HepG2 (cell line): ENCODE data around the gene CSNK1G1. TPM values are rescaled to one million over a fixed set of nuclear protein-coding genes. Genes with fewer than 3 reads are reported as not detected.

Source experiments
- BCL6 ChIP-seq: IDR thresholded peaks from 2 replicates; pipeline ENCODE4 v1.6.1; 2016; ENCODE audit warnings: missing genetic modification reagents, missing compliant biosample characterization
- CEBPG ChIP-seq: IDR thresholded peaks from 2 replicates; pipeline ENCODE4 v1.6.1; 2016
- GLI4 ChIP-seq: sonication (generic); formaldehyde crosslinking; IDR thresholded peaks from 2 replicates; pipeline ENCODE4 v1.5.1; 2020; ENCODE audit warnings: missing genetic modification reagents, mild to moderate bottlenecking, moderate library complexity, borderline replicate concordance
- HNRNPK ChIP-seq: fragments of 200-400 bp; formaldehyde crosslinking; IDR thresholded peaks from 2 replicates; pipeline ENCODE4 v1.6.1; 2018; ENCODE audit warnings: low read length, low read depth, moderate library complexity, mild to moderate bottlenecking; ENCODE audit not compliant: poor library complexity, severe bottlenecking
- HNRNPL ChIP-seq: fragments of 200-400 bp; formaldehyde crosslinking; IDR thresholded peaks from 2 replicates; pipeline ENCODE4 v1.6.1; 2017; ENCODE audit warnings: mild to moderate bottlenecking, low read depth, low read length
- IKZF5 ChIP-seq: IDR thresholded peaks from 2 replicates; pipeline ENCODE4 v1.6.1; 2018; ENCODE audit warnings: missing genetic modification reagents, mild to moderate bottlenecking, missing compliant biosample characterization
- ISL2 ChIP-seq: sonication (generic); formaldehyde crosslinking; IDR thresholded peaks from 2 replicates; pipeline ENCODE4 v1.5.0; 2020; ENCODE audit warnings: missing genetic modification reagents
- MAFF ChIP-seq: IDR thresholded peaks from 2 replicates; pipeline ENCODE4 v1.6.1; 2011; ENCODE audit warnings: low read depth, low read length, improper control_type of control experiment
- MIXL1 ChIP-seq: IDR thresholded peaks from 2 replicates; pipeline ENCODE4 v1.6.1; 2016
- PLSCR1 ChIP-seq: sonication (generic); formaldehyde crosslinking; IDR thresholded peaks from 2 replicates; pipeline ENCODE4 v1.5.0; 2020; ENCODE audit warnings: missing genetic modification reagents, mild to moderate bottlenecking, borderline replicate concordance
- RARG ChIP-seq: sonication (generic); formaldehyde crosslinking; IDR thresholded peaks from 2 replicates; pipeline ENCODE4 v1.4.0; 2020; ENCODE audit warnings: low read depth, mild to moderate bottlenecking, missing genetic modification reagents
- RBM22 ChIP-seq: fragments of 200-400 bp; formaldehyde crosslinking; optimal IDR thresholded peaks from 2 replicates; pipeline ENCODE3; 2017; ENCODE audit warnings: mild to moderate bottlenecking, low read length, moderate library complexity
- SNAPC4 ChIP-seq: sonication (generic); formaldehyde crosslinking; IDR thresholded peaks from 2 replicates; pipeline ENCODE4 v1.4.0; 2020; ENCODE audit warnings: mild to moderate bottlenecking, missing genetic modification reagents
- THAP7 ChIP-seq: sonication (generic); formaldehyde crosslinking; IDR thresholded peaks from 2 replicates; pipeline ENCODE4 v1.8.1; 2023; ENCODE audit warnings: mild to moderate bottlenecking, missing genetic modification reagents
- ZBTB38 ChIP-seq: sonication (generic); formaldehyde crosslinking; IDR thresholded peaks from 2 replicates; pipeline ENCODE4 v1.5.1; 2020; ENCODE audit warnings: mild to moderate bottlenecking, missing genetic modification reagents
- ZNF780A ChIP-seq: sonication (generic); formaldehyde crosslinking; IDR thresholded peaks from 2 replicates; pipeline ENCODE4 v1.8.0; 2022; ENCODE audit warnings: mild to moderate bottlenecking, missing genetic modification reagents, moderate library complexity
- ZNF878 ChIP-seq: sonication (generic); formaldehyde crosslinking; IDR thresholded peaks from 2 replicates; pipeline ENCODE4 v1.8.1; 2023; ENCODE audit warnings: mild to moderate bottlenecking, missing genetic modification reagents, moderate library complexity
- polyA plus RNA-seq, 8 experiments: library from polyadenylated mRNA; depleted of rRNA in 3 of 8; stranded (reverse) in 7 of 8; unstranded in 1 of 8; fragments of >200 nt; fragmentation: Illumina TruSeq in 4 of 8; extraction: Trizol in 4 of 8; gene quantifications; 2 replicates each; pipeline versions ENCODE4 v1.2.1 to v1.2.3, GENCODE V29; 2011 to 2016; ENCODE audit warnings: low read depth in 4 of 8, missing spikeins in 1 of 8, mixed read lengths in 1 of 8; ENCODE audit not compliant: insufficient read depth in 1 of 8
- total RNA-seq, 5 experiments: library from RNA; depleted of rRNA; stranded (reverse); fragments of >200 nt; fragmentation: Illumina TruSeq; extraction: Trizol; gene quantifications; 2 replicates each; pipeline ENCODE4 v1.2.3, GENCODE V29; 2016; ENCODE audit warnings: low read depth in 1 of 5
- TF ChIP-seq, protein P1 (sequence below): sonication (generic); formaldehyde crosslinking; IDR thresholded peaks from 2 replicates; pipeline ENCODE4 v1.5.0; 2020; ENCODE audit warnings: missing genetic modification reagents
- TF ChIP-seq, protein P2 (sequence below): sonication (generic); formaldehyde crosslinking; conservative IDR thresholded peaks from 2 replicates; pipeline ENCODE4 v1.5.0; 2020; ENCODE audit warnings: missing genetic modification reagents

The CSNK1G1 gene
- total and polyA plus RNA-seq, 2 of the 13 experiments (the other 11 are each of a cell fraction or from before 2014, with no cell fraction given): 8.5 to 12.6 TPM

DNA sequence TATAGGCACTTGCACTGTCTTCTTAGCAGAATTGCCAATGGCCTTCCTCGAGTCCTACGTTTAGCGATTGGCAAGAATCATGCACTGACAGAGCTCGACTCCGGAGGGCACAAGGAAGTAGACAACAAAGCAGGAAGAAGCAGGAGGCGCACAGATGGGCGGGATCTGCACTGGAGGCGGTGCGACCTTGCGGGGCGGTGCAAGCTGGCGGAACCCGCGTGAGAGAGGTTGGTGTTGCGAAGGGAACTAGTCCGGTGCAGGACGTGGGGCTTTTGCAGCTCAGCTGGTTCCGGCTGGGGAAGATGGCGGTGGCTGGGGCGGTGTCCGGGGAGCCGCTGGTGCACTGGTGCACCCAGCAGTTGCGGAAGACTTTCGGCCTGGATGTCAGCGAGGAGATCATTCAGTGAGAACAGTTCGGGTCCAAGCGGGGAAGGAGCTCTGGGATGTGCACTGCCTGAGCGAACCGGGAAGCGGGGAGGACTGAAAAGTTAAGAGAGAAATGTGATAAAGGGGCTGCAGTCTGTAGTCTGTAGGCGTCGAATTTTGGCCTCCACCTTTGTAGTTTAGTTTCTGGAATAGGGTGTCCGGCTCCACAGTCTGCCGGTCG lies 31.7 kb upstream of the CSNK1G1 start, which contains the start of gene TRIP4 (continued):
- TF ChIP-seq, protein P1, sequence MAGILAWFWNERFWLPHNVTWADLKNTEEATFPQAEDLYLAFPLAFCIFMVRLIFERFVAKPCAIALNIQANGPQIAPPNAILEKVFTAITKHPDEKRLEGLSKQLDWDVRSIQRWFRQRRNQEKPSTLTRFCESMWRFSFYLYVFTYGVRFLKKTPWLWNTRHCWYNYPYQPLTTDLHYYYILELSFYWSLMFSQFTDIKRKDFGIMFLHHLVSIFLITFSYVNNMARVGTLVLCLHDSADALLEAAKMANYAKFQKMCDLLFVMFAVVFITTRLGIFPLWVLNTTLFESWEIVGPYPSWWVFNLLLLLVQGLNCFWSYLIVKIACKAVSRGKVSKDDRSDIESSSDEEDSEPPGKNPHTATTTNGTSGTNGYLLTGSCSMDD (CRISPR knock-in tag): 0 out of 2 replicates have a peak, but pooled peaks have one; percentile 65
- peak; percentile 93 for TF ChIP-seq SNAPC4 (CRISPR knock-in tag)
- TF ChIP-seq ZNF878 (CRISPR knock-in tag): peak; percentile 81; the same call in 1 of the 2 replicates
- no peak; the same call in 1 of the 2 replicates for TF ChIP-seq RARG (CRISPR knock-in tag)
- TF ChIP-seq THAP7: peak; percentile 98
- TF ChIP-seq MAFF: 0 out of 2 replicates have a peak, but pooled peaks have one; percentile 9
- TF ChIP-seq PLSCR1: no peak; the same call in 1 of the 2 replicates
- peak; percentile 76 for TF ChIP-seq CEBPG
- TF ChIP-seq HNRNPK: peak; percentile 80
- TF ChIP-seq ZBTB38 (CRISPR knock-in tag): peak; percentile 98
- TF ChIP-seq IKZF5 (CRISPR knock-in tag): peak; percentile 93
- TF ChIP-seq ISL2: peak; percentile 91
- TF ChIP-seq BCL6 (CRISPR knock-in tag): peak; percentile 80
- TF ChIP-seq MIXL1 (CRISPR knock-in tag): peak; percentile 91
- TF ChIP-seq, protein P2, sequence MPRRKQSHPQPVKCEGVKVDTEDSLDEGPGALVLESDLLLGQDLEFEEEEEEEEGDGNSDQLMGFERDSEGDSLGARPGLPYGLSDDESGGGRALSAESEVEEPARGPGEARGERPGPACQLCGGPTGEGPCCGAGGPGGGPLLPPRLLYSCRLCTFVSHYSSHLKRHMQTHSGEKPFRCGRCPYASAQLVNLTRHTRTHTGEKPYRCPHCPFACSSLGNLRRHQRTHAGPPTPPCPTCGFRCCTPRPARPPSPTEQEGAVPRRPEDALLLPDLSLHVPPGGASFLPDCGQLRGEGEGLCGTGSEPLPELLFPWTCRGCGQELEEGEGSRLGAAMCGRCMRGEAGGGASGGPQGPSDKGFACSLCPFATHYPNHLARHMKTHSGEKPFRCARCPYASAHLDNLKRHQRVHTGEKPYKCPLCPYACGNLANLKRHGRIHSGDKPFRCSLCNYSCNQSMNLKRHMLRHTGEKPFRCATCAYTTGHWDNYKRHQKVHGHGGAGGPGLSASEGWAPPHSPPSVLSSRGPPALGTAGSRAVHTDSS (CRISPR knock-in tag): peak; percentile 94; the same call in 1 of the 2 replicates
- no peak; the same call in 1 of the 2 replicates for TF ChIP-seq GLI4
- peak; percentile 79; the same call in 1 of the 2 replicates for TF ChIP-seq HNRNPL
- peak; percentile 92 for TF ChIP-seq RBM22
- peak; percentile 88; the same call in 1 of the 2 replicates for TF ChIP-seq ZNF780A (CRISPR knock-in tag)
